K562 (cell line): ENCODE data around the gene NINJ1. TPM values are rescaled to one million over a fixed set of nuclear protein-coding genes. Genes with fewer than 3 reads are reported as not detected.

ENCODE experiments used
- ADNP ChIP-seq: fragments of 200-800 bp; sonication (Bioruptor generic); IDR thresholded peaks from 2 replicates; pipeline ENCODE4 v1.6.1; 2016; ENCODE audit warnings: missing genetic modification characterization, missing compliant biosample characterization
- BACH1 ChIP-seq: fragments of 200-800 bp; sonication (Bioruptor generic); IDR thresholded peaks from 2 replicates; pipeline ENCODE4 v1.6.1; 2016; ENCODE audit warnings: missing genetic modification characterization, missing compliant biosample characterization
- BRD4 ChIP-seq: fragments of 200-600 bp; sonication (generic); IDR thresholded peaks from 2 replicates; pipeline ENCODE4 v1.6.1; 2017; ENCODE audit warnings: inconsistent platforms
- CAMTA2 ChIP-seq: fragments of 250-450 bp; sonication (Bioruptor Pico); conservative IDR thresholded peaks from 2 replicates; pipeline ENCODE4 v1.5.1; 2022
- CBFA2T2 ChIP-seq: fragments of 450-650 bp; conservative IDR thresholded peaks from 2 replicates; pipeline ENCODE4 v1.6.1; 2017; ENCODE audit warnings: mild to moderate bottlenecking
- CXXC5 ChIP-seq: fragments of 250-450 bp; sonication (Bioruptor Pico); IDR thresholded peaks from 2 replicates; pipeline ENCODE4 v1.8.0; 2022; ENCODE audit warnings: inconsistent platforms, mild to moderate bottlenecking, moderate library complexity
- FOXP4 ChIP-seq: sonication (generic); formaldehyde crosslinking; IDR thresholded peaks from 2 replicates; pipeline ENCODE4 v1.8.0; 2022; ENCODE audit warnings: mild to moderate bottlenecking, missing genetic modification reagents, borderline replicate concordance
- GTF2E2 ChIP-seq: fragments of 200-800 bp; sonication (Bioruptor generic); IDR thresholded peaks from 2 replicates; pipeline ENCODE4 v1.6.1; 2016; ENCODE audit warnings: missing genetic modification characterization, missing compliant biosample characterization
- KLF10 ChIP-seq: fragments of 250-450 bp; sonication (Bioruptor Pico); IDR thresholded peaks from 2 replicates; pipeline ENCODE4 v1.6.1; 2021; ENCODE audit warnings: matching md5 sums
- MEIS2 ChIP-seq: fragments of 450-650 bp; IDR thresholded peaks from 2 replicates; pipeline ENCODE4 v1.6.1; 2014; ENCODE audit warnings: mild to moderate bottlenecking; ENCODE audit not compliant: partially characterized antibody
- NRF1 ChIP-seq, 2 experiments: fragments of 450-650 bp; IDR thresholded peaks in 1 of 2; conservative IDR thresholded peaks in 1 of 2; 2 replicates each; pipeline ENCODE4 v1.6.1; 2014; ENCODE audit warnings: mild to moderate bottlenecking in 2 of 2
- PKNOX1 ChIP-seq: fragments of 450-650 bp; IDR thresholded peaks from 2 replicates; pipeline ENCODE4 v1.6.1; 2016
- SIRT6 ChIP-seq: IDR thresholded peaks from one replicate; pipeline ENCODE4 v1.6.1; 2012; ENCODE audit warnings: low read depth, mild to moderate bottlenecking, control low read depth, inconsistent platforms, low read length, moderate library complexity
- SMC3 ChIP-seq: conservative IDR thresholded peaks from 2 replicates; pipeline ENCODE4 v1.6.1; 2011; ENCODE audit warnings: low read depth, low read length, improper control_type of control experiment; ENCODE audit not compliant: insufficient read depth
- THRA ChIP-seq: fragments of 450-650 bp; IDR thresholded peaks from 2 replicates; pipeline ENCODE4 v1.6.1; 2017; ENCODE audit warnings: mild to moderate bottlenecking, moderate library complexity
- UBTF ChIP-seq, 2 experiments: IDR thresholded peaks; 2 replicates each; pipeline ENCODE4 v1.6.1; 2012; ENCODE audit warnings: improper control_type of control experiment in 2 of 2, low read depth in 2 of 2, low read length in 2 of 2, borderline replicate concordance in 1 of 2
- XRCC5 ChIP-seq: fragments of 200-400 bp; formaldehyde crosslinking; IDR thresholded peaks from 2 replicates; pipeline ENCODE4 v1.6.1; 2017; ENCODE audit warnings: low read depth, mild to moderate bottlenecking, low read length
- ZBTB1 ChIP-seq: sonication (generic); formaldehyde crosslinking; IDR thresholded peaks from 2 replicates; pipeline ENCODE4 v1.8.1; 2023; ENCODE audit warnings: missing genetic modification reagents, low read depth, mild to moderate bottlenecking, borderline replicate concordance
- ZBTB7A ChIP-seq: IDR thresholded peaks from 2 replicates; pipeline ENCODE4 v1.6.1; 2011; ENCODE audit warnings: low read depth, mild to moderate bottlenecking, low read length, moderate library complexity, borderline replicate concordance; ENCODE audit not compliant: control insufficient read depth
- polyA plus RNA-seq, 8 experiments: library from polyadenylated mRNA; depleted of rRNA in 4 of 8; stranded (reverse) in 5 of 8; unstranded in 3 of 8; fragments of >200 nt; fragmentation: Nextera tagmentation in 2 of 8; fragmentation: Illumina TruSeq in 1 of 8; extraction: Ambion mirVana in 2 of 8; extraction: Trizol in 1 of 8; gene quantifications; 2 replicates each; pipeline versions ENCODE4 v1.2.1 to v1.2.3, GENCODE V29; 2011 to 2014; ENCODE audit warnings: inconsistent platforms in 1 of 8, missing spikeins in 1 of 8
- total RNA-seq, 7 experiments: library from RNA; depleted of rRNA in 6 of 7; stranded (reverse); fragments of >200 nt in 6 of 7; fragmentation: Illumina TruSeq in 2 of 7; extraction: Trizol in 2 of 7; gene quantifications; 2 replicates each; pipeline versions ENCODE4 v1.2.1 to v1.2.3, GENCODE V29; 2011 to 2021; ENCODE audit warnings: low replicate concordance in 1 of 7

The NINJ1 gene
- total and polyA plus RNA-seq, 9 of the 15 experiments (the other 6 are each of a cell fraction or from before 2014, with no cell fraction given): 0.13 to 8.4 (median 4.9) TPM

- TF ChIP-seq SMC3 (peak; percentile 95), GTF2E2 (no peak), SIRT6 (no peak), KLF10 (CRISPR knock-in tag) (no peak), THRA (no peak), ZBTB1 (no peak), CAMTA2 (no peak), MEIS2 (peak; percentile 66), BACH1 (tag) (no peak), XRCC5 (0 out of 2 replicates have a peak, but pooled peaks have one; percentile 65), ADNP (tag) (no peak), NRF1 (conservative IDR thresholded peaks at IDR 0.05 in 1 of 2, IDR thresholded peaks at IDR 0.05 in 1 of 2) (0 out of 4 replicates have a peak, but pooled peaks of 1 of the 2 experiments have one; percentile 23), FOXP4 (CRISPR knock-in tag) (no peak), PKNOX1 (peak; percentile 85), UBTF (IDR thresholded peaks at IDR 0.05; ENCODE audit: borderline replicate concordance in 1 of 2, low read depth in 2 of 2, low read length in 2 of 2) (0 out of 4 replicates have a peak, but pooled peaks of 1 of the 2 experiments have one; percentile 54), ZBTB7A (peak; percentile 48; the same call in 1 of the 2 replicates), CXXC5 (CRISPR knock-in tag) (0 out of 2 replicates have a peak, but pooled peaks have one; percentile 28), BRD4 (no peak), CBFA2T2 (no peak)
Measured at GRCh38 chr9:93159601-93160471, 25.8 kb upstream of the NINJ1 start (continued).
